Stimulated activated CD4-positive, alpha-beta T cell treated with anti-CD3 and anti-CD28 coated beads, Interleukin-1b, Interleukin-23, amount 100 ng/mL, for 48 hours (primary cell): ENCODE measurements around the gene RBPJ.

Source experiments
- DNase-seq: peaks from one replicate; pipeline ENCODE4 v3.0.0-alpha.2; 2020

The RBPJ gene

DNA sequence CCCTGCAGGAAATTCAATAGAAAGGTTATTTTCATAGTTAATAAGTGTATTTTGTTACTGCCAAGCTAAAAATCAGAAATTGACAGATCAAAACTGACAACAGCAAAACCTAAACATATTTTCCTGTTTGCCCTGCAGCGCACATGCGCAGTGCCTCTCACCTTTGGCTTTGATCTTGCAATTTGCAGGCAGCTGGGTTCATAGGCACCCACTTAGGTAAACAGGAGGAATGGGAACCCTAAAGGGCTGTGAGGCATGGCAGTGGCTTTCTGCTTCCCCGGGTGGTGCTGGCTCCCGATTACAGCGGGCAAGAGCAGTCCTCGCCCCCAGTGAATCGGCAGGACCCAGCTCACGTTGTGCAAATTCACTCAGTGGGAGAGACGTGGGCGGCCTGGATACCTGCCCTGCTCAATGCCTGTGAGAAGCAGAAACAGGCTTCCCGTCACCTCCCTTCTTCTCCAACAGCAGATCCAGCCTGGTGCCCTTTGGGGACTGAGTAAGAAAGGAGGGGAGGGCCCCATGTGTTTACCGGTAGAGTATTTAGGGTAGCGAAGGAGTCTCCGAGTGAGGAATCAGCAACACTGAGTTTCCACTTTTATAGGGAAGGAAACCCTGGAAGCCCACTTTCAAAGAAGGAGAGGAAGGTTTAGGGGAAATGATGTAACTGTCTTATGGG, 143.7 kb downstream of the RBPJ start:
- DNase-seq, result no peak

DNA sequence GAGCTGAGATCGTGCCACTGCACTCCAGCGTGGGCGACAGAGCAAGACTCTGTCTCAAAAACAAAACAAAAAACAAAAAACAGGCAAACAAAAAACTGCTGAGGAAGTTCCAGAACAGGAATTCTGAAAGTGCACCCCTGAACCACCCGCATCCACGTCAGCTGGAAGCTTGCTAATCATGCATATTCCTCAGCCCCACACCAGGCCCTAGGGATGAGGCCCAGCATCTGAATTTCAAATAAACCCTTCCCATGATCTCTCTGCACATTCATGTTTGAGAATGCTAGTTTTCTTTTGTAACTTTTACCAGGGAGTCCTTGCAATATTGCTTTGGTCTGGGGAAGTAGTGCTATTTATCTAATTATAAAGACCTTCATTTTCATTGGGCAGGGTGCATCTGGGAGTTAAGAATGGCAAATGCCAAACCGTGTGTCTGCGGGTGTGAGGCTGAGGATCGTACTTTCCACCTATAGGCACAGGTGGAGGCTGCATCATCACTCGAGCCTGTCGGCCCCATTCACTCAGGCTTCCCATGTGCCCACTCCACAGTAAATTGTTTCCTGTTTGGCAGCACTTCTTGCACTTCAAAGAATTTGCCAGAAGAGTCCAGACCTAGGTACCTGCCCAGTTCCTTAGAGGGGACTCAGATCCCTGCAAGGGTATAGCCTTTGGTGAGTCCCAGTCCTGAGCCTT, 145.9 kb downstream of the RBPJ start:
- no peak for DNase-seq

DNA sequence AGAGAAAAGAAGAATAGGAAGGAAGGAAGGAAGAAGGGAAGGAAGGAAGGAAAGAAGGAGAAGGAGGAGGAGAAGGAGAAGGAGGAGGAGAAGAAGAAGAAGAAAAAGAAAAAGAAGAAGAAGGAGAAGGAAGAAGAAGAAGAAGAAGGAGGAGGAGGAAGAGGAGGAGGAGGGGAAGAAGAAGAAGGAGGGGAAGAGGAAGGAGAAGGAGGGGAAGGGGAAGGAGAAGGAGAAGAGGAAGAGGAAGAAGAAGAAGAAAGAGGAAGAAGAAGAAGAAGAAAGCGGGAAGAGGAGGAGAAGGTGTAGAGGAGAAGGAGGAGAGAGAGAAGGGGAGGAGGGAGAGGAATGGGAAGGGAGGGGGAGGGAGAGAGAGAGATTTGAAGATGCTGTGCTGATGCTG, 146.9 kb downstream of the RBPJ start:
- no peak for DNase-seq

DNA sequence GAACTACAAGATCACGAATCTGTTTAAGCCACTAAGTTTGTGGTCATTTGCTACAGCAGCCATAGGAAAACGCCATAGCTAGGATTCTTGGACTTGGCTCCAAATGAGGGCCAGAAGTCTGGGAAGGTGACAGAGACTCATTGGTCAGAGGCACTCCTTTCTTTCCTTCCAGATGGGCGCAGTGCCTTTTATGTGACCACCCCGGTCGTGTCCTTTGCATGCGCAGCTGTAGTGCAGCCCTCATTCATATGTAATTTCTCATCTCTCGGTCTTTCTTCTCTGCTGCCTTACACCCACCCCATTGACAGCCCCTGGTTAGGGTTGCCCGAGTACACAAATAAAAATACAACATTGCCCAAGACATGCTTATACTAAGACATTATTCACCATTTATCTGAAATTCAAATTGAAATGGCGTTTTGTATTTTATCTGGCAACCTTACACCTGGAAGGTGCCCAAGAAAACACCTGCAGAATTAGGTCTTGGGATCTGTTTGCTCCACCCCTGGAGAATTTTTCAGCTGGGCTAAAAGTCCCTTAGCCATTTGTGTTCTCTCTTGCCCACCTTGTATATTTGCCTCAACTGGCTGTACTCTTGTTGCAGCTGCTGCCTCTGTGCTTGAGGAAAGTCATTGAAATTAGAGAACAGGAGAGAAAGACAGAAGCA, 147.6 kb downstream of the RBPJ start:
- no peak for DNase-seq

DNA sequence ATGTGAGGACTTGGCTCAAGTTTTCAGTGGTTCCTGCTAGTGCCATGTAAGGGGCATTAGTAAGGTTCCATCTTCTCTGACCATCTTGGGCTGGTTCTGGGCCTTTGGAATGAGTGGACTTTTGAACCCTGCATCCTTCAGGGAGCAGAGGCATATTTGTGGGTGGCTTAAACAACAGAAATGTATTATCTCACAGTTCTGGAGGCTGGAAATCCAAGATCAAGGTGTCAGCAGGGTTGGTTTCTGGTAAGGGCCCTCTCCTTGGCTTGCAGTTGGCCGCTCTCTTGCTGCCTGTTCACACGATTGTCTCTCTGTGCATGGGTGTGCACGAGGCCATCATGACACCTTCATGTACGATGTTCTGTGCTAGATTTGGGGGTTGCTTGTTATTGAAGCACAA, 148.2 kb downstream of the RBPJ start:
- no peak for DNase-seq

DNA sequence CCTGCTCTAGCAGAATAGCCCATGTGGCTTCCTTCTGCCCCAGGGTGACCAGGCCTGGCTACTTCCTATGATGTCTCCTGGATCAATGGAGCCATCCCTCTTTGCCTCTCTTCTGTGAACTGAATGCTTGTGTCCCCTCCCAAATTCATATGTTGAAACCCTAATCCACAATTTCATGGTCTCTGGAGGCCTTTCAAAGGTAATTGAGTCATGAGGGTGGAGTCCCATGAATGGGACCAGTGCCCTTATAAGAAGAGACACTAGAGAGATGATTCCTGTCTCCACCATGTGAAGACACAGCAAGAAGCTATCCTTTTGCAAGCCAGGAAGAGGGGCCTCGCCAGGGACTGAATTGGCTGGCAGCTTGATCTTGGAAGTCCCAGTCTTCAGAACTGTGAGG, 151.1 kb downstream of the RBPJ start:
- DNase-seq, result no peak

DNA sequence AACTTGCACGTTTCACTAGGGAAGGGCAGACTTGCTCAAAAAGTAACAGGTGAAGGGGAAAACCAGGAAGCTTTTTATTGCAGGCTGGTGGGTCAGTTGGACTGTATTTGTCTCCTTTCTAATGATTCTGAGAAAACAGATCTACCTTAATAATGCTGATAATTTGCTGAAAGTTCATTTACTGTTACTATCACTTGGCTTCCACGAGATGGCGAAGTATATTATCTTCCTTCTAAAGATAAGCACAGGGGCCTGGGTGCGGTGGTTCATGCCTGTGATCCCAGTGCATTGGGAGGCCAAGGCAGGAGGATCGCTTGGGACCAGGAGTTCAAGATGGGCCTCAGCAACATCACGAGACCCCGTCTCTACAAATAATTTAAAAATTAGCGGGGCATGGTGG, 153.1 kb downstream of the RBPJ start:
- no peak for DNase-seq

DNA sequence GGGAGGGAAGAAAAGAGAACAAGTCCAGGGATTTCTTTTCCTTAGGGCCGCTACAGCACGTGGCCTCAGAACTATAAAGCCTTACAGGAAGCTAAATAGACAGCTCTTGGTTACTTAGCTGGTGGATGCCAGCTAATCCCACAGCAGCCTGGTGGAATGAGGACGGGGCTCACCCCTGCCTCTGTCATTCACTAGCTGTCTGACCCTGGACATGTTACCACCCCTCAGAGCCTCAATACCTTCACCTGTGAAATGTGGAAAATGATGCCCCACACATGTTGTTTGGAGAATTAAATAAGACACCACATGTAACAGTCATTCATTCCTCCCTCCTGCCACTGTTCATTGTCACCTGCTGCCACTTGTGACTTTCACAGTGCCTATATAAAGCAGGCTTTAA, 153.7 kb downstream of the RBPJ start:
- DNase-seq, result no peak

DNA sequence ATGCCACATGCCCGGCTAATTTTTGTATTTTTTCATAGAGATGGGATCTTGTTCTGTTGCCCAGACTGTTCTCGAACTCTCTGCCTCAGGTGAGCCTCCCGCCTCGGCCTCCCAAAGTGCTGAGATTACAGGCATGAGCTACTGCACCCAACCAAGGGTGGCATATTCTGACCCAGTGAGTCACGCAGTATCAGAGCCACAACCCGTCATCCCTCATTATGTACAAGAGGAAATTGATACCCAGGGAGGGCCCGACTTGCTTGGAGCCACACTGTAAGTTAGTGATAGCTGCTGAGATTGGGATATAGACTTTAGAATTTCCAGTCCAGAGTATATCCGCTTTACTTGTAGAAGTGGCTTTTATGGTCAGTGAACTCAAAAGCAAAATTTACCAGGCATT, 154.9 kb downstream of the RBPJ start:
- DNase-seq, result no peak

DNA sequence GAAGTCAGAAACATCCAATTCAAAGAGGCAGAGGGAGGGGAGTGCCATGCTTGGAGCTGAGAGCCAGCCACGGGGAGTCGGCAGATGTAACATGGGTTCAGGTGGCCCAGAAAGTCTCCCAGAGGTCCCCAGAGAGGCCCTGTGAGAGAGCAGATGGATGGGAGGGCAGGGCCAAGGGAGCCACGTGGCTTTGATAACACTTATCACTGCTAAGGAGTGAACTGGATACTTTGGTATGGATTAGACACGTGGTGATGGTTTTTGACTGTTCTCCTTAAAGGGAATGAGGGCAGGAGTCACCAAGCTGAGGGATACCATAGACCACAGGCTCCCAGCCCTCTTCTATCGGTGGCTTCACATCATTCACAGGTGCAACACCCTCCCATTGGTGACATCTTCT, 155.7 kb downstream of the RBPJ start:
- no peak for DNase-seq

DNA sequence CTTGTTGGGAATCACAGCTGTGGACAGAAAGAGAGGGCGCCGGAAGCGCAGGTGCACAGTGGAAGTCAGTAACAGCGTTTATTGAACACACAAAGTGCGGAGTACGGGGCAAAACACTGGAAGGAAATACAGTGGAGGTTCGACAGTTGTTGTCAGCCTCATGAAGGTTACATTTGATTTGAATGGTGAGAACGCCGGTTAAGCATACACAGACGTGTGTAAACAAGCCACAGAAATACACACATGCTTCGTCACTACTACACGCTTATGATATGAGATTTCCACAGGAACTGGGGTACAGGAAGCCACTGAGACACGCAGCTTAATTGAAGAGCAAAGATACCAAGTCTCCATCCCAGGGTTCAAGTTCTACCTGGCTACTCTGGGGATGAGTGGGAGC, 157.5 kb downstream of the RBPJ start:
- no peak for DNase-seq

DNA sequence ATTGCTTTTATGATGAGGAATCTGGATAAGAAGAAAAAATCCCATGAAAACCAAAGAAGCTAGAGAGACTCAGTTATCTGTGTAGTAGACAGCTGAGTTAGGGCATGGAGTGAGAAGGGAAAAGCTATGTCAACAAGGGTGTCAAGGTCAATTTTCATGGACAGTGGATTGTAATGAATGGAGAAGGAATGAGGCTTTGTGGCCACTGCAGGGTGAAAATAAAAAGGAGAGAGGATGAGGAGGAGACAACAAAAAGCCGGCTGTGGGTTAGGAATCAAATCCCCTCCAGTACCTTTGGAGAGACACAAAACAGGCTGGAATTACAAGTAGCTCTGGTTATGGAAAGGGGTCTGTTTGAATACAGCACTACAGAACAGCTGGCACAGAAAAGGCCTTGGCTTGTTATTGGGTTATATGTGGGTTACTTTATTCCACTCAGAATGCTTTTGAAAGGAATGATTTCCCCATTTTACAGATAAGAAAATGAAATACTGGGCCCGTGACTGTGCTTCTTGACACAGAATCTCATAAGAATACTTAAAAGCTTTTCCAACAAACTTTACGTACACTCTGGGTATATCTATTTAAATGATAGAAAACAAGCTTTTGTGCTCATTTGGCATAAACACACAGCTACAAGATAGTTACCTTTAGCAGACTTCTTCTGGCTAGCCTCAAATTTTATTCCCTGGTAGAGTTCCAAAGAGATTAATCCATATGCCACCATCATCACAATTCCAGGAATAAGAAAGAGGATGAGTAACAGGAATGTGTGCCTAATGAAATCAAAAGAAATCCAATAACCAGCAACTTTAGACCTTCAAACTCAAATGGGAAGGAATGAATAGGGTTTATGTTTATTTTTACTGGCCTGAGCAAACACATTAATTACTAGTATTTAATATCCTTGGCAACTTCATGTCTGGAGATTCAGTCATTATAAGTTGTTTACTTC, 162.0 kb downstream of the RBPJ start:
- no peak for DNase-seq

DNA sequence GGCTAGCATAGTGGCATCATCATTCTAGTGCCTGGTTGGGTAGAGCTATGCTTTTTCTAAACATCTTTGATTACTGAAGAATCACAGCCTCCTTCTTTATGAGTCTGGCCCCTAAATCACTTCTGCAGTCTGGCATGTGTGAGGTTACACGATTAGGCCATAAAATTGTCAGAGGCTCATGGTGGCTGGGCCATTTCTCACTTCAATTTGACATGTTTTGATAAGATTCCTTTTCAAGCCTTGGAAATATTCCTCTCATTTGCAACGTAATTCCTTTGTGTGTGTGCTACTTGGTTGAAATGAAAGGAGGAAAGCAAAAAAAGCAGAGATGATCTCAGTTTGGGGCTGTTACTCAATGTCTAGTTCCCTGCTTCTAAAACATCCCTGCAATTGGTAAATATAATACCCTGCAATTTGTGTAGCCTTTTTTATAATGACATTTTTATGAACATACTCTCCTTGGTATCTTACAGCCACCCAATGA, 163.3 kb downstream of the RBPJ start:
- no peak for DNase-seq

DNA sequence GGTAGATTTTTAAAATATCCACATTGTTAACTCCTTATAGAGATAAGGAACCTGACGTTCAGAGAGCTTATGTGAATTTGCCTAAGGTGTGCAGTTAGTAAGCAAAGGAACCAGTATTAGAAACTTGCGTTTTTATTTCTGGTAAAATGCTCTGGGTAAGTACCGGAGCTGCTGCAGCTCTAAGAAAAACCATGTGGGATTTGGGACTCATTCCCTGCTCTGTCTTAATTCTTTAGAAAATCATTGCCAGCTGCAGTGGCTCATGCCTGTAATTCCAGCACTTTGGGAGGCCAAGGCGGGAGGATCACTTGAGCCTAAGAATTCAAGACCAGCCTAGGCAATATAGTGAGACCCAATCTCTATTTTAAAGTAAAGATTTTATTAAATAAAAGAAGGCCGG, 163.7 kb downstream of the RBPJ start:
- DNase-seq, result no peak
